Measurements from ENCODE around the gene NCK2.

The NCK2 gene

DNA sequence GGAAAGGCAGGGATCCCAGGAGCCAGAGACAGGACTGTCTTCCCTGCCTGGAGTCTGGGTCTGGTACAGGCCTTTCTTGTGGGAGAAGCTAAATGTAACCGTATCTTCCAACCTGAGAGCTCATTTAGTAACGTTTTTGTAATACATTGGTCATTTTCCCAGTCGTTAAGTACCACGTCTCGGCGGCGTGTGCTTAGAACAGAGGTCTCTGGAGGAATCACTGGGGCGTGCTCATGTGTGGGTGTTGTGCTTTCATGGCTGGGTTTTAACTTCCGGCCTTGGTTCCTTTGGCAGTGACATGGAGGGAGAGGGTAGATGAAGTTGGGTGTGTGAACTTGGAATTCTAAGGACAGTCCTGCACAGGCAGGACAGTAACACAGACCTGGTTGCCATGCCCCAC is 79.7 kb downstream of the NCK2 start:
- no peak overlapping the region for H3K27ac ChIP-seq
- H3K27me3 ChIP-seq: no peaks in the 10 kb centered on the region
- H3K4me3 ChIP-seq: no peak overlapping the region
- intact Hi-C loops (cut with DNase I; ENCODE audit: low total_unique reads): no loop called here
- peaks cover 0 to 45% (median 20%) of the 10 kb centered on the region in 4 donors for H3K4me1 ChIP-seq
- H3K9me3 ChIP-seq: no peaks in the 10 kb centered on the region
- H3K36me3 ChIP-seq: no peaks in the 10 kb centered on the region
- TF ChIP-seq, protein P1, sequence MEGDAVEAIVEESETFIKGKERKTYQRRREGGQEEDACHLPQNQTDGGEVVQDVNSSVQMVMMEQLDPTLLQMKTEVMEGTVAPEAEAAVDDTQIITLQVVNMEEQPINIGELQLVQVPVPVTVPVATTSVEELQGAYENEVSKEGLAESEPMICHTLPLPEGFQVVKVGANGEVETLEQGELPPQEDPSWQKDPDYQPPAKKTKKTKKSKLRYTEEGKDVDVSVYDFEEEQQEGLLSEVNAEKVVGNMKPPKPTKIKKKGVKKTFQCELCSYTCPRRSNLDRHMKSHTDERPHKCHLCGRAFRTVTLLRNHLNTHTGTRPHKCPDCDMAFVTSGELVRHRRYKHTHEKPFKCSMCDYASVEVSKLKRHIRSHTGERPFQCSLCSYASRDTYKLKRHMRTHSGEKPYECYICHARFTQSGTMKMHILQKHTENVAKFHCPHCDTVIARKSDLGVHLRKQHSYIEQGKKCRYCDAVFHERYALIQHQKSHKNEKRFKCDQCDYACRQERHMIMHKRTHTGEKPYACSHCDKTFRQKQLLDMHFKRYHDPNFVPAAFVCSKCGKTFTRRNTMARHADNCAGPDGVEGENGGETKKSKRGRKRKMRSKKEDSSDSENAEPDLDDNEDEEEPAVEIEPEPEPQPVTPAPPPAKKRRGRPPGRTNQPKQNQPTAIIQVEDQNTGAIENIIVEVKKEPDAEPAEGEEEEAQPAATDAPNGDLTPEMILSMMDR (IDR thresholded peaks at IDR 0.05): no peak
- DNase-seq: no peak

DNA sequence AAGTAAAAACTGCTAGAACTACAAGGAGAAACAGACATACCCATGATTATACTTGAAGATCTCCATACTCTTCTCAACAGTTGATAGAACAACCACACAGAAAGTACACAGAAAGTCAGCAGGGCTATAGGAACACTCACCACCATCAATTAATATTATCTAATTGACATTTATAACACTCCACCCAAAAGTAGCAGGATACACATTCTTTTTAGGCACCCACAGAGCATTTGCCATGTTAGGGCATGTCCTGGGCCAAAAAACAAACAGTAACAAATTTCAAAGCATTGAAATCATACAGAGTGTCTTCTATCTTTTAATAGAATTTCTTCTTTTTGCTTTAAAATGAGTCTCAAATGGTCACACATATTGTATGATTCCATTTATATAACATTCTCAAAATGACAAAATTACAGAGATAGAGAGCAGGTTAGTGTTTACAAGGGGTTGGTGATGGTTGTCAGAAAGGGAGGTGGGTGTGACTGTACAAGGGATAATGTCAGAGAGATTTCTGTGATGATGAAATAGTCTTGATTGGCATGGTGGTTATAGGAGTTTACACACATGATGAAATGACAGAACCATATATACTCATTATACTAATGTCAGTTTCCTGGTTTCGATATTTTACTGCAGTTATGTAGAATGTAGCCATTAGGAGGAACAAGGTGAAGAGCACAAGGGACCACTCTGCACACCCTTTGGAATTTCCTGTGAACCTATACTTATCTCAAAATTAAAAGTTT is 82.8 kb downstream of the NCK2 start:
- Histone ChIP-seq H3K9me3 (peaks cover 0 to 10% (median 0%) of the 10 kb centered on the region in 3 donors), H3K4me1 (peaks cover 0 to 37% (median 15%) of the 10 kb centered on the region in 4 donors), H3K36me3 (no peaks in the 10 kb centered on the region), H3K27ac (no peak overlapping the region), H3K4me3 (no peak overlapping the region), H3K27me3 (no peaks in the 10 kb centered on the region)
- TF ChIP-seq, protein P1 (IDR thresholded peaks at IDR 0.05): no peak
- no peak for DNase-seq
- intact Hi-C loops (cut with DNase I; ENCODE audit: low total_unique reads): no loop called here

DNA sequence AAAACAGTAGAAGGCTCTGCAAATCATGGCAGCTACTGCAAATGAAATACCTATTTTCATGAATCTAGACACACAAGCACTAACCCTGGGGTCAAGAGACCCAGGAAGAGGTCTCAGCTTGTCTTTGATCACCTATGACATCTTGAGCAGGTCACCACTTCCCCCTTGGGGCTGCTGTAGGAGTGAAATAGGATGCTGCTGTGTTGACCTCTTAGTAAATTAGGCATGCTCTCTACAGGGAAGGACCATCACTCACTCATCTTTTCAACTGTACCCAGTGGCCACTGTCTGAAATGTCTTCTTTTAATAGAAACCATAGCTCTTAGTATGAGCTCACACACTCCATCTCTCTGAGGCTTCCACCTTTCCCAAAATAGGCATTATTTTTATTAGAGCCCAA is 83.8 kb downstream of the NCK2 start:
- Histone ChIP-seq H3K9me3 (peaks cover 0 to 12% (median 0%) of the 10 kb centered on the region in 3 donors), H3K4me1 (peaks cover 0 to 37% (median 14%) of the 10 kb centered on the region in 4 donors), H3K27ac (peak overlapping the region in 1 of 2 donors; percentile 16), H3K36me3 (no peaks in the 10 kb centered on the region), H3K4me3 (no peak overlapping the region), H3K27me3 (no peaks in the 10 kb centered on the region)
- TF ChIP-seq, protein P1 (IDR thresholded peaks at IDR 0.05): no peak
- no peak for DNase-seq
- intact Hi-C loops (cut with DNase I; ENCODE audit: low total_unique reads): no loop called here

DNA sequence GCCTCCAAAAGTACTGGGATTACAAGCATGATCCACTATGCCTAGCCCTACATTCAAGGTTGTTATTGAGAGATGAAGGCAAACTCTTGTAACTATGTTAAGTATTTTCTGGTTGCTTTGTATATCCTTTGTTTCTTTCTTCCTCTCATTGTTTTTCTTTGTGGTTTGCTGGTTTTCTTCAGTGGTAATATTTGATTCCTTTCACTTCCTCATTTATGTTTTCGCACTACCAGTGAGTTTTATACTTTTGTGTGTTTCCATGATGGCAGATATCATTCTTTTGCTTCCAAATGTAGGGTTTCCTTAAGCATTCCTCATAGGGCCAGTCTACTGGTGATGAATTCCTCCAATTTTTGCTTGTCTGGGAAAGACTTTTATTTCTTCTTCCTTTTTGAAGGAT is 90.2 kb downstream of the NCK2 start:
- H3K27me3 ChIP-seq: no peaks in the 10 kb centered on the region
- H3K36me3 ChIP-seq: no peaks in the 10 kb centered on the region
- TF ChIP-seq, protein P1 (IDR thresholded peaks at IDR 0.05): no peak
- DNase-seq: no peak
- H3K9me3 ChIP-seq: peaks cover 0 to 21% (median 0%) of the 10 kb centered on the region in 3 donors
- intact Hi-C loops (cut with DNase I; ENCODE audit: low total_unique reads): no loop called here
- H3K4me3 ChIP-seq: no peak overlapping the region
- no peak overlapping the region for H3K27ac ChIP-seq
- peaks cover 0 to 22% (median 8%) of the 10 kb centered on the region in 4 donors for H3K4me1 ChIP-seq

DNA sequence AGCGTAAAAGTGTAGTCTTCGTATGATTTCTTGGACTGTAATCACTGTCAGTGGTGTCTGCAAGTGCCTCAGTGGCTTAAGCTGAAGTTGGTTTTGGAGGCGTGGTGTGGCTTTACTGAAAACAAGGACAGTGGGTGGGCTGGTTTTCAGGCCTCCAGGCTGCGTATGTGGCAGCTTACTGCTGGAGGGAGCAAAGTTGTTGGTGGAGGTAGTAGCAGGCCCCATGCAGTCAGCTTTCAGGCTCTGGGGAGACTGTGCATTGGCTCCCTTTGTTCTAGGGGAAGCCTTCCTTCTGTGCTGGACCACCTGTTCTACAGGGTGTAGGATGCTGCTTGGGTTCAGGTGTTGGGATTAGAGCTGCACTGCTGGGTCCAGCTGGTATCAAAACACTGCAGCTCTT is 91.6 kb downstream of the NCK2 start:
- Histone ChIP-seq H3K36me3 (no peaks in the 10 kb centered on the region), H3K4me1 (peaks cover 0 to 24% (median 8%) of the 10 kb centered on the region in 4 donors), H3K4me3 (no peak overlapping the region), H3K9me3 (peaks cover 0 to 21% (median 0%) of the 10 kb centered on the region in 3 donors), H3K27me3 (no peaks in the 10 kb centered on the region), H3K27ac (no peak overlapping the region)
- TF ChIP-seq, protein P1 (IDR thresholded peaks at IDR 0.05): no peak
- DNase-seq: no peak
- intact Hi-C loops (cut with DNase I; ENCODE audit: low total_unique reads): no loop called here

Data from tibial artery (tissue), 4 donors.